A673 (cell line): ENCODE data around the gene CYP4Z1.
"Not testable (repeated sequence)": the region's sequence is repeated elsewhere in the genome, so short reads cannot be mapped to it uniquely, and the experiment has no call there.

Experiments used
- EZH2 ChIP-seq: fragments of 200-600 bp; sonication (generic); IDR thresholded peaks from 2 replicates; pipeline ENCODE4 v1.6.1; 2017; ENCODE audit warnings: borderline replicate concordance, low read depth, mild to moderate bottlenecking, mixed read lengths, antibody characterized with exemption, low read length; ENCODE audit not compliant: poor library complexity, severe bottlenecking
- TF ChIP-seq, protein P1 (sequence below): fragments of 300-800, 200-600 bp; sonication (generic); conservative IDR thresholded peaks from 2 replicates; pipeline ENCODE4 v1.5.1; 2017; ENCODE audit warnings: low read depth, mild to moderate bottlenecking, antibody characterized with exemption, low read length, moderate library complexity, mixed read lengths

DNA sequence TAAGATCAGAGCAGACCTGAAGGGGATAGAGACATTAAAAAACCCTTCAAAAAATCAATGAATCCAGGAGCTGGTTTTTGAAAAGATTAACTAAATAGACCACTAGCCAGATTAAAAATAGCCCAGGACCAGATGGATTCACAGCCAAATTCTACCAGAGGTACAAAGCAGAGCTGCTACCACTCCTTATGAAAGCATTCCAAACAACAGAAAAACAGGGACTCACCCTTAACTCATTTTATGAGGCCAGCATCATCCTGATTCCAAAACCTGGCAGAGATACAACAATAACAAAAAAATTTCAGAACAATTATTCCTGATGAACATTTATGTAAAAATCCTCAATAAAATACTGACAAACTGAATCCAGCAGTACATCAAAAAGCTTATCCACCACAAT lies 89.4 kb downstream of the CYP4Z1 start:
- TF ChIP-seq, protein P1, sequence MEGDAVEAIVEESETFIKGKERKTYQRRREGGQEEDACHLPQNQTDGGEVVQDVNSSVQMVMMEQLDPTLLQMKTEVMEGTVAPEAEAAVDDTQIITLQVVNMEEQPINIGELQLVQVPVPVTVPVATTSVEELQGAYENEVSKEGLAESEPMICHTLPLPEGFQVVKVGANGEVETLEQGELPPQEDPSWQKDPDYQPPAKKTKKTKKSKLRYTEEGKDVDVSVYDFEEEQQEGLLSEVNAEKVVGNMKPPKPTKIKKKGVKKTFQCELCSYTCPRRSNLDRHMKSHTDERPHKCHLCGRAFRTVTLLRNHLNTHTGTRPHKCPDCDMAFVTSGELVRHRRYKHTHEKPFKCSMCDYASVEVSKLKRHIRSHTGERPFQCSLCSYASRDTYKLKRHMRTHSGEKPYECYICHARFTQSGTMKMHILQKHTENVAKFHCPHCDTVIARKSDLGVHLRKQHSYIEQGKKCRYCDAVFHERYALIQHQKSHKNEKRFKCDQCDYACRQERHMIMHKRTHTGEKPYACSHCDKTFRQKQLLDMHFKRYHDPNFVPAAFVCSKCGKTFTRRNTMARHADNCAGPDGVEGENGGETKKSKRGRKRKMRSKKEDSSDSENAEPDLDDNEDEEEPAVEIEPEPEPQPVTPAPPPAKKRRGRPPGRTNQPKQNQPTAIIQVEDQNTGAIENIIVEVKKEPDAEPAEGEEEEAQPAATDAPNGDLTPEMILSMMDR: not testable (repeated sequence)
- TF ChIP-seq EZH2: not testable (repeated sequence)
